Measurements from ENCODE around the gene FBLIM1.

The FBLIM1 gene

DNA sequence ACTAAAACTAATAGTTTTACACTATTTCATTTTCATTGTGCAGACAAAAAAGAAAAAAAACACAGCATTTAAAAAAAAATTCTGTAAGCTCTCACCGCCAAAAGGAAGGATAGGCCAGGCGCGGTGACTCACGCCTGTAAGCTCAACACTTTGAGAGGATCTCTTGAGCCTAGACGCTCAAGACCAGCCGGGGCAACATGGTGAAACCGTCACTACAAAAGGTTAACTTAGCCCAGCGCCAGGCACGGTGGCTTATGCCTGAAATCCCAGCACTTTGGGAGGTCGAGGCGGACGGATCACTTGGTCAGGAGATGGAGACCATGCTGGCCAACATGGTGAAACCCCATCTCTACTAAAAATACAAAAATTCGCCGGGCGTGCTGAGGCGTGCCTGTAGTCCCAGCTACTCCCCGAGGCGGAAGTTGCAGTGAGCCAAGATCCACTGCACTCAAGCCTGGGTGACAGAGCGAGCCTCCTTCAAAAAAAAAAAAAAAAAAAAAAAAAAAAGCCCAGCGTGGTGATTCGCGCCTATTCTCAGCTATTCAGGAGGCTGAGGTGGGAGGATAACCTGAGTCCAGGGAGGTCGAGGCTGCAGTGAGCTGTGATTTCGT is 74.6 kb downstream of the FBLIM1 start:
- H3K4me3 ChIP-seq (ENCODE audit: low read depth, low read length), result peak overlapping the region; percentile 67
- TF ChIP-seq, protein P1, sequence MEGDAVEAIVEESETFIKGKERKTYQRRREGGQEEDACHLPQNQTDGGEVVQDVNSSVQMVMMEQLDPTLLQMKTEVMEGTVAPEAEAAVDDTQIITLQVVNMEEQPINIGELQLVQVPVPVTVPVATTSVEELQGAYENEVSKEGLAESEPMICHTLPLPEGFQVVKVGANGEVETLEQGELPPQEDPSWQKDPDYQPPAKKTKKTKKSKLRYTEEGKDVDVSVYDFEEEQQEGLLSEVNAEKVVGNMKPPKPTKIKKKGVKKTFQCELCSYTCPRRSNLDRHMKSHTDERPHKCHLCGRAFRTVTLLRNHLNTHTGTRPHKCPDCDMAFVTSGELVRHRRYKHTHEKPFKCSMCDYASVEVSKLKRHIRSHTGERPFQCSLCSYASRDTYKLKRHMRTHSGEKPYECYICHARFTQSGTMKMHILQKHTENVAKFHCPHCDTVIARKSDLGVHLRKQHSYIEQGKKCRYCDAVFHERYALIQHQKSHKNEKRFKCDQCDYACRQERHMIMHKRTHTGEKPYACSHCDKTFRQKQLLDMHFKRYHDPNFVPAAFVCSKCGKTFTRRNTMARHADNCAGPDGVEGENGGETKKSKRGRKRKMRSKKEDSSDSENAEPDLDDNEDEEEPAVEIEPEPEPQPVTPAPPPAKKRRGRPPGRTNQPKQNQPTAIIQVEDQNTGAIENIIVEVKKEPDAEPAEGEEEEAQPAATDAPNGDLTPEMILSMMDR (IDR thresholded peaks at IDR 0.05; ENCODE audit: low read depth, low read length, missing control alignments), result no peak
- DNase-seq (ENCODE audit: low read depth), result no peak

DNA sequence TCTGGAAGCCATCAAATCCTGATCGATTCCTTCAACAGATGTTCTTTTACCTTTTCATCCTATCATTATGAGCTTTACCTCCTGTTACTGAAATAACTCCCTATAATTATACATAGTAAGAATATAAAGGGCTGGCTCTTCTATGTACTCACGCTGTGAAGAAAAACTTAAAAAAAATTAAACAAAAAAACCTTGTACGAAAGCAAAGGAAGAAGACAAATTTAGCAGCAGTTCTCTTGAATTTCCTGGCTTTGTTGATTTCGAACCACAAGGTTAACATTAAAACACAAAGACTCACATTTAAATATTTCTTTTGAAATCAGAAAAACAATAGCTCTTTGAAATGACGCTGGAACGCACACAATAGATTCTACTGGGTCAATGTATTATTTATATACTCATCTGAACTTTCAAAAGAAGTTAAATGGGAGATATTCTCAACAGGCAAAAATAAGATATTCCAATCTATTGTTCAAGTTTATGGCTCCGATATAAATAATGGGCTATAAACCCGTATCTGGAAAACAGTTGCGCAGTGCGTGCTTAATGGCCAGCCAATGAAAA is 75.3 kb downstream of the FBLIM1 start:
- peak overlapping the region; percentile 67 for H3K4me3 ChIP-seq (ENCODE audit: low read depth, low read length)
- TF ChIP-seq, protein P1 (IDR thresholded peaks at IDR 0.05; ENCODE audit: low read depth, low read length, missing control alignments), result no peak
- DNase-seq (ENCODE audit: low read depth), result no peak

DNA sequence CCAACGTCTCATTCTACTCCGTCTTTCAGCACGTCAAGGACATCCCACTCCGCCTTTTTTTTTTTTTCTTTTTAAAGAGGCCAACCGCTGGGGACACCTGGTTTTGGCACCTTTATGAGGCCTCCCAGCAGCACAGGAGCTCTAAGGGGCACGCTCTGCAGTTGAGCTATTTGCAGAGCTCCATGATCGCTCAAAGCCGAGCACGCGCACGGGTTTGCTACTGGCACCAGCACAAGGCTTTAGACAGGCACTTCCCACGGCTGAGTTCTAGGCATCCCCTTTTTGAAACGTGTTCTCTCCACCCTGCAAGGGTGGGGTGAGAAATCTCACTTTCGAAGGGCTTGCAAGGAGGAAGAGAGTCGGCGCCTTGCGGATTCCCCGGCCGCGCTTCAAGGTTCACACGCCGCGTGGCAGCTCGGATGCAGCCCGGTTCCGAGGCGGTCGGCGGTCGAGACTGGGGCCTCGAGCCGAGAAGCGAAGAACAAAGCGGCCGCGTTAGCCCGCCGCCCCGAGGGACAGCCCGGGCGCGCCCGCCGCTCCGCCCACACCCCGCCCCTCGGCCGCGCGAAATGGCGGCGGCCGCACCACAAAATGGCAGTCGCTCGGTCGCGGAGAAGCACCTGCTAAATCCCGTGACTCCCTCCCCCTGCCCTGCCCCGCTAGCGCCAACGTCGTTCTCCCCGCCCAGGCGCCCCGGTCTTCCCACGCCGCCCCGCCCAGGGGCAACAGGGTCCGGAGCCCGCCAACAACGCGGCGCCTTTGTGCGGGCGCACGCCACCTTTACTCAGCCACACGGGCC is 76.0 kb downstream of the FBLIM1 start:
- peak; percentile 89 for DNase-seq (ENCODE audit: low read depth)
- peak overlapping the region; percentile 67 for H3K4me3 ChIP-seq (ENCODE audit: low read depth, low read length)
- TF ChIP-seq, protein P1 (IDR thresholded peaks at IDR 0.05; ENCODE audit: low read depth, low read length, missing control alignments), result no peak

DNA sequence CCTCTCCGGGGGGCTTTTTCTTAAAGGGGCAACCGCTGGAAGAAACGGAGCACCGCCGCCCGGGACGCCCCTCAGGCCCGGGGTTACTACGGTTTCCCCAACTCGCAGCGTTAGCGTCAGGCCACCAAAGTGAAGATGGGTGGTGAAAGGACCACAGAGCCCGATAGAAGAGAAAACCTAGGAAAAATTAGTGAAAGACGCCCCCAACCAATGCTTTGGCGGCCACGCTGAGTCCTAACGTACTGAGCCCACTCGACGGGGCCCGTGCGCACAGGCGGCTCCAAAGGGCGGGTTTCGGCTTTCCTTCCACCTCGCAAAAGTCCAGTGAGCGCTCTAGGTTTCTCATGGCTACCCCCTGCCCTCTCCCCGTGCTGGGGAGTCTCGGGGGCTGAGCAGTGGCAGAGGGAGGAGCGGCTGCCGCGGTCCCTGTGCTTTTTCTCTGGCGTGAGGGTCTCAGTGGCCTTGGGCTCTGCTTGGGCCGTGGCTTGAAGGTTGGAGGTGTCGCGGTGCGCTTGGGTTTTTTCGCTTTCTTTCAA is 76.7 kb downstream of the FBLIM1 start:
- DNase-seq (ENCODE audit: low read depth), result no peak
- TF ChIP-seq, protein P1 (IDR thresholded peaks at IDR 0.05; ENCODE audit: low read depth, low read length, missing control alignments), result no peak
- peak overlapping the region; percentile 67 for H3K4me3 ChIP-seq (ENCODE audit: low read depth, low read length)

DNA sequence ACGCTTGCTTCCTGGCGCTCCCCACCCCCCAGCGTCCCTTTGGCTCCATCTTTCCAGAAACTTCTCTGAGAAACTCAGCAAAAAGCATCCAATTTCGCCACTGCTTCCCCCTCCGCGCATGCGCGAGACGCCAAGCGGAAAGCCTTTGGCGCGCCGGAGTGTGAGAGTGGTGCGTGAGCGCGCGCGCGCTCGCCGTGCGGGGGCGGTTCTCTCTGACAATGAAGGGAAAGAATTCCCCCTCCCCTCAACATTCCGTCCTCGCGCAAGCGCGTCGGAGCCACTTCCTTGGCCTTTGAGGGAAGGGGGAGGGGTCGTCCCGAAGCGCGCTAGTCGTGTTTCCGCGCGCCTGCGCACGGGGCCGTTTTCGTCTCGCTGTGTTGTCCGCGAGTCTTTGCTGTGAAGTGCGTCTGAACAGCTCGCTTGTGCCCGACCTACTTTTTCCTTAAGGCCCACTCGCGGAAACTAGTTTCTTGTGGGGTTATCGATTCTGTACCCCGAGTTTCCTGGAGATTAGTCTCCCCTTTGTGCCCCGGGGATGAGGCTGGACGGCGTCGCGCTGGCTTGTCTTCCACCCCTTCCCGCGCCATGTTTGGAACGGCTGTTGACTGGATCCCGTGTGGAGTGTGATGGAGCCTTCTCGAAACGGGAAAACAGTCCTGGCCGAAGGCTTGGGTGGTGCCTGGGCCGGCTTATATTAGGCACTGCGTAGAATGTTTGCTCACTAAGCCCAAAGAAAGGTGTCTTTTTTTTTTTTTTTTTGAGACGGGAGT is 77.3 kb downstream of the FBLIM1 start:
- peak overlapping the region; percentile 67 for H3K4me3 ChIP-seq (ENCODE audit: low read depth, low read length)
- TF ChIP-seq, protein P1 (IDR thresholded peaks at IDR 0.05; ENCODE audit: low read depth, low read length, missing control alignments), result no peak
- peak; percentile 97 for DNase-seq (ENCODE audit: low read depth)
